ENCODE data around the gene A2ML1.

GRCh38 chr12:8891976-8892375, 69.6 kb downstream of the A2ML1 start:
- TF ChIP-seq, protein P1, sequence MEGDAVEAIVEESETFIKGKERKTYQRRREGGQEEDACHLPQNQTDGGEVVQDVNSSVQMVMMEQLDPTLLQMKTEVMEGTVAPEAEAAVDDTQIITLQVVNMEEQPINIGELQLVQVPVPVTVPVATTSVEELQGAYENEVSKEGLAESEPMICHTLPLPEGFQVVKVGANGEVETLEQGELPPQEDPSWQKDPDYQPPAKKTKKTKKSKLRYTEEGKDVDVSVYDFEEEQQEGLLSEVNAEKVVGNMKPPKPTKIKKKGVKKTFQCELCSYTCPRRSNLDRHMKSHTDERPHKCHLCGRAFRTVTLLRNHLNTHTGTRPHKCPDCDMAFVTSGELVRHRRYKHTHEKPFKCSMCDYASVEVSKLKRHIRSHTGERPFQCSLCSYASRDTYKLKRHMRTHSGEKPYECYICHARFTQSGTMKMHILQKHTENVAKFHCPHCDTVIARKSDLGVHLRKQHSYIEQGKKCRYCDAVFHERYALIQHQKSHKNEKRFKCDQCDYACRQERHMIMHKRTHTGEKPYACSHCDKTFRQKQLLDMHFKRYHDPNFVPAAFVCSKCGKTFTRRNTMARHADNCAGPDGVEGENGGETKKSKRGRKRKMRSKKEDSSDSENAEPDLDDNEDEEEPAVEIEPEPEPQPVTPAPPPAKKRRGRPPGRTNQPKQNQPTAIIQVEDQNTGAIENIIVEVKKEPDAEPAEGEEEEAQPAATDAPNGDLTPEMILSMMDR (IDR thresholded peaks at IDR 0.05), result no peak
- TF ChIP-seq POLR2A (IDR thresholded peaks at IDR 0.05), result no peak
- TF ChIP-seq EP300 (IDR thresholded peaks at IDR 0.05), result no peak

Data from gastroesophageal sphincter (tissue), 3 donors.